NOMO-1 treated with DMSO at 0.1 percent for 48 hours (cell line): Measurements from ENCODE around the gene NLRP9.

ENCODE experiments used
- DNase-seq: peaks from one replicate; lab custom pipeline; 2025; ENCODE audit not compliant: unreplicated experiment; lab: John Stamatoyannopoulos, UW

The NLRP9 gene

GRCh38 chr19:55689411-55690108, 48.6 kb downstream of the NLRP9 start:
- no peak for DNase-seq

GRCh38 chr19:55688422-55689218, 49.6 kb downstream of the NLRP9 start:
- DNase-seq: no peak

- DNase-seq: no peak
These were observed 50.7 kb downstream of the NLRP9 start for GRCh38 chr19:55687281-55688201.

GRCh38 chr19:55686311-55687050, 51.7 kb downstream of the NLRP9 start:
- DNase-seq: no peak

- no peak for DNase-seq
These were observed 52.4 kb downstream of the NLRP9 start for GRCh38 chr19:55685776-55686175.

GRCh38 chr19:55684946-55685681, 53.1 kb downstream of the NLRP9 start:
- no peak for DNase-seq

GRCh38 chr19:55683449-55684261, 54.5 kb downstream of the NLRP9 start:
- no peak for DNase-seq

GRCh38 chr19:55681131-55682092, 56.8 kb downstream of the NLRP9 start:
- DNase-seq: no peak

GRCh38 chr19:55680339-55681130, 57.7 kb downstream of the NLRP9 start:
- no peak for DNase-seq

GRCh38 chr19:55679343-55680257, 58.6 kb downstream of the NLRP9 start:
- no peak for DNase-seq

GRCh38 chr19:55678121-55678671, 60.0 kb downstream of the NLRP9 start:
- peak; percentile 96 for DNase-seq

GRCh38 chr19:55677572-55678028, 60.6 kb downstream of the NLRP9 start:
- no peak for DNase-seq

- peak; percentile 1 for DNase-seq
These were observed 61.2 kb downstream of the NLRP9 start for GRCh38 chr19:55676889-55677505.

GRCh38 chr19:55676383-55676782, 61.8 kb downstream of the NLRP9 start:
- DNase-seq: no peak

GRCh38 chr19:55675661-55676354, 62.4 kb downstream of the NLRP9 start:
- DNase-seq: no peak
